ENCODE results near the gene ACSL5. TPM values are rescaled to one million over a fixed set of nuclear protein-coding genes. Genes with fewer than 3 reads are reported as not detected.

ACSL5 gene
- total and polyA plus RNA-seq, 2 experiments from 2014 or later, result not detected

DNA sequence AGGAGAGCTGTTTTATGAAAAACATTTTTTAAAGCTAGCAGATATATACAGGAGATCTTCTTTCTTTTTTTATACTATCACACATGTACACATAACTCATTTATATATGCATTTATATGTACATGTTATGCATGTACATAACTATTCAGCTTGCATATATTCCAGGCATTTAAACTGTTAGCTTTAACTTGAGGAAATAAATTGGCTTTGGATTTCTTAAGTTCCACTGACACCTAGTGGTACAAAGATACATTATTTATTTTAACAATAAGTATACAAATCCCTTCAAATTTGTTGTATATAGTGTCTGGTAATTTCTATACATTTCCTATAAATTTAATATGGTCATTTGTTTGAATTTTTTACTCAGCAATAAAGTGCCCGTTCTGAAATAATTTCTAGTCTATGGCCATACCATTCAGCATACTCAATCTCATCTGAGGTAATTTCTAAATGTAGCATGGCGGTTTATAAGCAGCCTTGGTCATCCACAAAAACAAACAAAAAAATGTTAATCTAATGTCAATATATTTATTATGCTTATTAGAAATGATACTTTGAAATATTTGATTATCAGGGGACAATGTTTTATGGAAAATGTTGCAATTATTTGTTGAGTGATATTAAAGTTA, 61.2 kb downstream of the ACSL5 start:
- Histone ChIP-seq H3K9me2 (ENCODE audit: insufficient read depth) (no peaks in the 10 kb centered on the region), H3K79me2 (replicated peaks; ENCODE audit: insufficient read depth) (no peaks in the 10 kb centered on the region), H3K27me3 (ENCODE audit: insufficient read depth) (no peaks in the 10 kb centered on the region), H3K36me3 (ENCODE audit: insufficient read depth) (peaks cover 49% of the 10 kb centered on the region), H2AFZ (no peak overlapping the region), H4K20me1 (replicated peaks; ENCODE audit: insufficient read depth) (no peaks in the 10 kb centered on the region), H3K4me2 (no peak overlapping the region), H3K4me3 (no peak overlapping the region), H3F3A (replicated peaks; ENCODE audit: low read depth) (no peaks in the 10 kb centered on the region), H3K4me1 (ENCODE audit: insufficient read depth) (no peaks in the 10 kb centered on the region), H3K27ac (ENCODE audit: low read depth) (no peak overlapping the region)
- peaks cover 21% of the 10 kb centered on the region for H3K36me3 Mint-ChIP-seq (ENCODE audit: low read depth)
- ATAC-seq (no peak), DNase-seq (ENCODE audit: low spot score) (peak; percentile 49)
- H3K4me3 Mint-ChIP-seq, result no peak overlapping the region
- H3K9me3 Mint-ChIP-seq, result no peaks in the 10 kb centered on the region; the same call in 2 of the 3 replicates
- H3K4me1 Mint-ChIP-seq, result no peaks in the 10 kb centered on the region
- peaks cover 2% of the 10 kb centered on the region for H3K27me3 Mint-ChIP-seq (ENCODE audit: insufficient read depth, low read depth, poor library complexity)
- no peak overlapping the region for H3K27ac Mint-ChIP-seq
- no peak for TF ChIP-seq POLR2AphosphoS5 (IDR thresholded peaks at IDR 0.05; ENCODE audit: low read depth)
- TF ChIP-seq, protein P1, sequence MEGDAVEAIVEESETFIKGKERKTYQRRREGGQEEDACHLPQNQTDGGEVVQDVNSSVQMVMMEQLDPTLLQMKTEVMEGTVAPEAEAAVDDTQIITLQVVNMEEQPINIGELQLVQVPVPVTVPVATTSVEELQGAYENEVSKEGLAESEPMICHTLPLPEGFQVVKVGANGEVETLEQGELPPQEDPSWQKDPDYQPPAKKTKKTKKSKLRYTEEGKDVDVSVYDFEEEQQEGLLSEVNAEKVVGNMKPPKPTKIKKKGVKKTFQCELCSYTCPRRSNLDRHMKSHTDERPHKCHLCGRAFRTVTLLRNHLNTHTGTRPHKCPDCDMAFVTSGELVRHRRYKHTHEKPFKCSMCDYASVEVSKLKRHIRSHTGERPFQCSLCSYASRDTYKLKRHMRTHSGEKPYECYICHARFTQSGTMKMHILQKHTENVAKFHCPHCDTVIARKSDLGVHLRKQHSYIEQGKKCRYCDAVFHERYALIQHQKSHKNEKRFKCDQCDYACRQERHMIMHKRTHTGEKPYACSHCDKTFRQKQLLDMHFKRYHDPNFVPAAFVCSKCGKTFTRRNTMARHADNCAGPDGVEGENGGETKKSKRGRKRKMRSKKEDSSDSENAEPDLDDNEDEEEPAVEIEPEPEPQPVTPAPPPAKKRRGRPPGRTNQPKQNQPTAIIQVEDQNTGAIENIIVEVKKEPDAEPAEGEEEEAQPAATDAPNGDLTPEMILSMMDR (conservative IDR thresholded peaks at IDR 0.05; ENCODE audit: low read depth in 2 of 2), result peak in 1 of 2 experiments; percentile 65; a peak in 3 of 4 replicates

DNA sequence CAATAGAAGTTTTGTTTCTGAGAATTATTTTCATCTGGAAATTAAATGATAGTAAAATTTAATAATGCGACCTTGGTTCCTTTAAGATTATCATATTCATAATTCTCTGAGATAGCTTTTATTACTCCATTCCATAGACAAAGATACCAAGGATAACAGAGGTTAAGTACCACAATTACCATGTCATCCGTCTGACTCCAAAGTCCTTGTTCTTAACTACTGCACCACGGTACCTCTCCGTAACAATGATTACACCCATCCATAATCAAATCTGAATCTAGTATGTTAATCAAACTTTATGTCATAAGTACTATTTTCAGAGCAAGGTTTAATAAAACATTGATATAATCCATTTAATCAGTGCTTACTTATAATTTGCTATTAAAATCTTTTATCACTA, 64.4 kb downstream of the ACSL5 start:
- Mint-ChIP-seq H3K27ac (no peak overlapping the region), H3K4me1 (no peaks in the 10 kb centered on the region), H3K27me3 (ENCODE audit: insufficient read depth, low read depth, poor library complexity) (no peaks in the 10 kb centered on the region), H3K9me3 (no peaks in the 10 kb centered on the region; the same call in 2 of the 3 replicates), H3K4me3 (no peak overlapping the region), H3K36me3 (ENCODE audit: low read depth) (peaks cover 15% of the 10 kb centered on the region; the same call in 2 of the 3 replicates)
- H3K27me3 ChIP-seq (ENCODE audit: insufficient read depth), result no peaks in the 10 kb centered on the region
- H3K4me2 ChIP-seq, result no peak overlapping the region
- no peaks in the 10 kb centered on the region for H3K4me1 ChIP-seq (ENCODE audit: insufficient read depth)
- no peak overlapping the region for H2AFZ ChIP-seq
- no peaks in the 10 kb centered on the region for H3K9me2 ChIP-seq (ENCODE audit: insufficient read depth)
- H3K36me3 ChIP-seq (ENCODE audit: insufficient read depth), result peaks cover 45% of the 10 kb centered on the region
- H3K27ac ChIP-seq (ENCODE audit: low read depth), result no peak overlapping the region
- no peak for DNase-seq (ENCODE audit: low spot score)
- no peak overlapping the region for H3K4me3 ChIP-seq
- no peaks in the 10 kb centered on the region for H3K79me2 ChIP-seq (replicated peaks; ENCODE audit: insufficient read depth)
- peaks cover 5% of the 10 kb centered on the region; the same call in 1 of the 2 replicates for H4K20me1 ChIP-seq (replicated peaks; ENCODE audit: insufficient read depth)
- no peak for ATAC-seq
- no peaks in the 10 kb centered on the region for H3F3A ChIP-seq (replicated peaks; ENCODE audit: low read depth)
- TF ChIP-seq JUNB (IDR thresholded peaks at IDR 0.05; ENCODE audit: unreplicated experiment), result no peak
- no peak for TF ChIP-seq ZNF114 (CRISPR knock-in tag; IDR thresholded peaks at IDR 0.05)
- TF ChIP-seq, protein P1 (conservative IDR thresholded peaks at IDR 0.05; ENCODE audit: low read depth in 2 of 2), result no peak
- TF ChIP-seq, protein P2, sequence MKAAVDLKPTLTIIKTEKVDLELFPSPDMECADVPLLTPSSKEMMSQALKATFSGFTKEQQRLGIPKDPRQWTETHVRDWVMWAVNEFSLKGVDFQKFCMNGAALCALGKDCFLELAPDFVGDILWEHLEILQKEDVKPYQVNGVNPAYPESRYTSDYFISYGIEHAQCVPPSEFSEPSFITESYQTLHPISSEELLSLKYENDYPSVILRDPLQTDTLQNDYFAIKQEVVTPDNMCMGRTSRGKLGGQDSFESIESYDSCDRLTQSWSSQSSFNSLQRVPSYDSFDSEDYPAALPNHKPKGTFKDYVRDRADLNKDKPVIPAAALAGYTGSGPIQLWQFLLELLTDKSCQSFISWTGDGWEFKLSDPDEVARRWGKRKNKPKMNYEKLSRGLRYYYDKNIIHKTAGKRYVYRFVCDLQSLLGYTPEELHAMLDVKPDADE (IDR thresholded peaks at IDR 0.05), result no peak
- TF ChIP-seq NANOG (IDR thresholded peaks at IDR 0.05; ENCODE audit: borderline replicate concordance), result no peak
- TF ChIP-seq, protein P3, sequence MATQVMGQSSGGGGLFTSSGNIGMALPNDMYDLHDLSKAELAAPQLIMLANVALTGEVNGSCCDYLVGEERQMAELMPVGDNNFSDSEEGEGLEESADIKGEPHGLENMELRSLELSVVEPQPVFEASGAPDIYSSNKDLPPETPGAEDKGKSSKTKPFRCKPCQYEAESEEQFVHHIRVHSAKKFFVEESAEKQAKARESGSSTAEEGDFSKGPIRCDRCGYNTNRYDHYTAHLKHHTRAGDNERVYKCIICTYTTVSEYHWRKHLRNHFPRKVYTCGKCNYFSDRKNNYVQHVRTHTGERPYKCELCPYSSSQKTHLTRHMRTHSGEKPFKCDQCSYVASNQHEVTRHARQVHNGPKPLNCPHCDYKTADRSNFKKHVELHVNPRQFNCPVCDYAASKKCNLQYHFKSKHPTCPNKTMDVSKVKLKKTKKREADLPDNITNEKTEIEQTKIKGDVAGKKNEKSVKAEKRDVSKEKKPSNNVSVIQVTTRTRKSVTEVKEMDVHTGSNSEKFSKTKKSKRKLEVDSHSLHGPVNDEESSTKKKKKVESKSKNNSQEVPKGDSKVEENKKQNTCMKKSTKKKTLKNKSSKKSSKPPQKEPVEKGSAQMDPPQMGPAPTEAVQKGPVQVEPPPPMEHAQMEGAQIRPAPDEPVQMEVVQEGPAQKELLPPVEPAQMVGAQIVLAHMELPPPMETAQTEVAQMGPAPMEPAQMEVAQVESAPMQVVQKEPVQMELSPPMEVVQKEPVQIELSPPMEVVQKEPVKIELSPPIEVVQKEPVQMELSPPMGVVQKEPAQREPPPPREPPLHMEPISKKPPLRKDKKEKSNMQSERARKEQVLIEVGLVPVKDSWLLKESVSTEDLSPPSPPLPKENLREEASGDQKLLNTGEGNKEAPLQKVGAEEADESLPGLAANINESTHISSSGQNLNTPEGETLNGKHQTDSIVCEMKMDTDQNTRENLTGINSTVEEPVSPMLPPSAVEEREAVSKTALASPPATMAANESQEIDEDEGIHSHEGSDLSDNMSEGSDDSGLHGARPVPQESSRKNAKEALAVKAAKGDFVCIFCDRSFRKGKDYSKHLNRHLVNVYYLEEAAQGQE (IDR thresholded peaks at IDR 0.05; ENCODE audit: unreplicated experiment), result no peak
- TF ChIP-seq EZH2 (IDR thresholded peaks at IDR 0.05; ENCODE audit: low read depth, unreplicated experiment), result no peak
- TF ChIP-seq ZNF331 (CRISPR knock-in tag; IDR thresholded peaks at IDR 0.05; ENCODE audit: low read depth), result no peak
- no peak for TF ChIP-seq EZH2phosphoT487 (IDR thresholded peaks at IDR 0.05; ENCODE audit: unreplicated experiment)
- TF ChIP-seq STAT1 (IDR thresholded peaks at IDR 0.05; ENCODE audit: unreplicated experiment), result no peak

Data from GM23338 (cell line).